Panc1 (cell line): Measurements from ENCODE around the gene KCNN3. TPM values are rescaled to one million over a fixed set of nuclear protein-coding genes. Genes with fewer than 3 reads are reported as not detected.

Experiments
- ATAC-seq: fragments of 200-7000 bp; cut with Tn5 transposase; 2 replicates; pipeline ENCODE4 v1.9.1; 2020; ENCODE audit warnings: mild to moderate bottlenecking, moderate library complexity
- BruUV-seq: library from RNA; stranded (reverse); fragments of 400-500 nt; replicated peaks from 2 replicates; lab custom pipeline; 2021; lab: Mats Ljungman, UMichigan
- CTCF ChIA-PET: fragments of 300-600 bp; sonication (Branson Sonifier 250); formaldehyde crosslinking; loops from one replicate; lab custom pipeline; 2022; ENCODE audit warnings: antibody characterized with exemption; lab: Charles Lee
- POLR2A ChIA-PET: fragments of 300-600 bp; sonication (Branson Sonifier 250); formaldehyde crosslinking; loops from one replicate; lab custom pipeline; 2022; ENCODE audit warnings: antibody characterized with exemption; lab: Charles Lee
- DNase-seq: peaks from one replicate; pipeline ENCODE4 v3.0.0-alpha.2; 2010; ENCODE audit warnings: low read depth, low spot score
- H3K27ac ChIP-seq: 2 replicates; pipeline ENCODE4 v1.5.1; 2011; ENCODE audit warnings: mild to moderate bottlenecking, low read length, inconsistent platforms
- H3K27me3 ChIP-seq: fragments of 200-500 bp; sonication (Bioruptor generic); 2 replicates; pipeline ENCODE4 v1.6.0; 2014; ENCODE audit warnings: low read length, inconsistent platforms; ENCODE audit not compliant: control insufficient read depth, insufficient read depth
- H3K36me3 ChIP-seq: fragments of 200-500 bp; sonication (Bioruptor generic); 2 replicates; pipeline ENCODE4 v1.5.1; 2014; ENCODE audit warnings: inconsistent platforms, mild to moderate bottlenecking, low read length, moderate library complexity; ENCODE audit not compliant: control insufficient read depth, insufficient read depth
- H3K4me1 ChIP-seq: 2 replicates; pipeline ENCODE4 v1.5.1; 2011; ENCODE audit warnings: inconsistent platforms, mild to moderate bottlenecking, low read length, moderate library complexity; ENCODE audit not compliant: control insufficient read depth, insufficient read depth
- H3K4me3 ChIP-seq, 2 experiments: 2 replicates each; pipeline ENCODE4 v1.5.1; 2011 to 2012; ENCODE audit warnings: low read depth in 2 of 2, low read length in 2 of 2, mild to moderate bottlenecking in 2 of 2, inconsistent platforms in 1 of 2, moderate library complexity in 1 of 2
- H3K9me3 ChIP-seq: fragments of 200-500 bp; sonication (Bioruptor generic); 2 replicates; pipeline ENCODE4 v1.5.1; 2014; ENCODE audit warnings: low read depth, mild to moderate bottlenecking, inconsistent platforms, low read length, moderate library complexity; ENCODE audit not compliant: control insufficient read depth, insufficient read depth
- CTCF ChIP-seq: fragments of 450-650 bp; IDR thresholded peaks from 2 replicates; pipeline ENCODE4 v1.5.1; 2017; ENCODE audit warnings: mild to moderate bottlenecking
- POLR2AphosphoS5 ChIP-seq: IDR thresholded peaks from 2 replicates; pipeline ENCODE4 v1.6.1; 2012; ENCODE audit warnings: mild to moderate bottlenecking, low read depth, low read length, moderate library complexity
- SIN3A ChIP-seq: IDR thresholded peaks from 2 replicates; pipeline ENCODE4 v1.6.1; 2012; ENCODE audit warnings: low read depth, mild to moderate bottlenecking, low read length, moderate library complexity, borderline replicate concordance; ENCODE audit not compliant: insufficient read depth
- TCF7L2 ChIP-seq: IDR thresholded peaks from 2 replicates; pipeline ENCODE4 v1.6.1; 2011; ENCODE audit warnings: mild to moderate bottlenecking, low read depth, low read length, inconsistent platforms
- in situ Hi-C: cut with HindIII; loops from 2 replicates; pipeline ENCODE4 v1.10.0; 2016; ENCODE audit warnings: low sequenced_read_pairs, low pct_unique_long_range_greater_than_20kb
- intact Hi-C: fragments of 100-400 bp; cut with micrococcal nuclease; formaldehyde crosslinking; loops from one replicate; pipeline ENCODE4 v1.10.0; 2022; ENCODE audit not compliant: unreplicated experiment
- total RNA-seq: library from RNA; stranded (reverse); gene quantifications from one replicate; pipeline ENCODE4 v1.2.1, GENCODE V29; 2021; ENCODE audit not compliant: unreplicated experiment
- TF ChIP-seq, protein P1 (sequence below), 2 experiments: IDR thresholded peaks; 2 replicates each; pipeline ENCODE4 v1.6.1; 2011 to 2012; ENCODE audit warnings: low read depth in 2 of 2, control low read depth in 1 of 2, low read length in 1 of 2, mild to moderate bottlenecking in 1 of 2, moderate library complexity in 1 of 2; ENCODE audit not compliant: insufficient read depth in 1 of 2

Gene KCNN3
- total RNA-seq, 1 experiment from 2014 or later, result 0.05 TPM

GRCh38 chr1:154756793-154757548 lies 113.1 kb downstream of the KCNN3 start:
- ATAC-seq (no peak), DNase-seq (no peak)
- in situ Hi-C loops, result no loop called here
- BruUV-seq, result no TSS peak
- POLR2A ChIA-PET, result no interaction called here
- TF ChIP-seq, protein P1, sequence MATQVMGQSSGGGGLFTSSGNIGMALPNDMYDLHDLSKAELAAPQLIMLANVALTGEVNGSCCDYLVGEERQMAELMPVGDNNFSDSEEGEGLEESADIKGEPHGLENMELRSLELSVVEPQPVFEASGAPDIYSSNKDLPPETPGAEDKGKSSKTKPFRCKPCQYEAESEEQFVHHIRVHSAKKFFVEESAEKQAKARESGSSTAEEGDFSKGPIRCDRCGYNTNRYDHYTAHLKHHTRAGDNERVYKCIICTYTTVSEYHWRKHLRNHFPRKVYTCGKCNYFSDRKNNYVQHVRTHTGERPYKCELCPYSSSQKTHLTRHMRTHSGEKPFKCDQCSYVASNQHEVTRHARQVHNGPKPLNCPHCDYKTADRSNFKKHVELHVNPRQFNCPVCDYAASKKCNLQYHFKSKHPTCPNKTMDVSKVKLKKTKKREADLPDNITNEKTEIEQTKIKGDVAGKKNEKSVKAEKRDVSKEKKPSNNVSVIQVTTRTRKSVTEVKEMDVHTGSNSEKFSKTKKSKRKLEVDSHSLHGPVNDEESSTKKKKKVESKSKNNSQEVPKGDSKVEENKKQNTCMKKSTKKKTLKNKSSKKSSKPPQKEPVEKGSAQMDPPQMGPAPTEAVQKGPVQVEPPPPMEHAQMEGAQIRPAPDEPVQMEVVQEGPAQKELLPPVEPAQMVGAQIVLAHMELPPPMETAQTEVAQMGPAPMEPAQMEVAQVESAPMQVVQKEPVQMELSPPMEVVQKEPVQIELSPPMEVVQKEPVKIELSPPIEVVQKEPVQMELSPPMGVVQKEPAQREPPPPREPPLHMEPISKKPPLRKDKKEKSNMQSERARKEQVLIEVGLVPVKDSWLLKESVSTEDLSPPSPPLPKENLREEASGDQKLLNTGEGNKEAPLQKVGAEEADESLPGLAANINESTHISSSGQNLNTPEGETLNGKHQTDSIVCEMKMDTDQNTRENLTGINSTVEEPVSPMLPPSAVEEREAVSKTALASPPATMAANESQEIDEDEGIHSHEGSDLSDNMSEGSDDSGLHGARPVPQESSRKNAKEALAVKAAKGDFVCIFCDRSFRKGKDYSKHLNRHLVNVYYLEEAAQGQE (IDR thresholded peaks at IDR 0.05; ENCODE audit: insufficient read depth in 1 of 2, low read depth in 2 of 2, low read length in 1 of 2), result no peak
- TF ChIP-seq TCF7L2, result no peak
- TF ChIP-seq POLR2AphosphoS5, result no peak
- TF ChIP-seq CTCF, result no peak
- no peak for TF ChIP-seq SIN3A
- H3K27me3 ChIP-seq, result peaks cover 16% of the 10 kb centered on the region
- no peak overlapping the region for H3K4me3 ChIP-seq
- intact Hi-C loops, result loop anchor here (10.0 kb wide), 1 partner anchor 192 kb away; the partner anchor contains the start of gene CHRNB2
- 0 out of 2 replicates have a peak, but pooled peaks cover 2% of the 10 kb centered on the region for H3K4me1 ChIP-seq
- no peaks in the 10 kb centered on the region for H3K9me3 ChIP-seq
- no peaks in the 10 kb centered on the region for H3K36me3 ChIP-seq
- no peak overlapping the region for H3K27ac ChIP-seq
- CTCF ChIA-PET, result no interaction called here

DNA sequence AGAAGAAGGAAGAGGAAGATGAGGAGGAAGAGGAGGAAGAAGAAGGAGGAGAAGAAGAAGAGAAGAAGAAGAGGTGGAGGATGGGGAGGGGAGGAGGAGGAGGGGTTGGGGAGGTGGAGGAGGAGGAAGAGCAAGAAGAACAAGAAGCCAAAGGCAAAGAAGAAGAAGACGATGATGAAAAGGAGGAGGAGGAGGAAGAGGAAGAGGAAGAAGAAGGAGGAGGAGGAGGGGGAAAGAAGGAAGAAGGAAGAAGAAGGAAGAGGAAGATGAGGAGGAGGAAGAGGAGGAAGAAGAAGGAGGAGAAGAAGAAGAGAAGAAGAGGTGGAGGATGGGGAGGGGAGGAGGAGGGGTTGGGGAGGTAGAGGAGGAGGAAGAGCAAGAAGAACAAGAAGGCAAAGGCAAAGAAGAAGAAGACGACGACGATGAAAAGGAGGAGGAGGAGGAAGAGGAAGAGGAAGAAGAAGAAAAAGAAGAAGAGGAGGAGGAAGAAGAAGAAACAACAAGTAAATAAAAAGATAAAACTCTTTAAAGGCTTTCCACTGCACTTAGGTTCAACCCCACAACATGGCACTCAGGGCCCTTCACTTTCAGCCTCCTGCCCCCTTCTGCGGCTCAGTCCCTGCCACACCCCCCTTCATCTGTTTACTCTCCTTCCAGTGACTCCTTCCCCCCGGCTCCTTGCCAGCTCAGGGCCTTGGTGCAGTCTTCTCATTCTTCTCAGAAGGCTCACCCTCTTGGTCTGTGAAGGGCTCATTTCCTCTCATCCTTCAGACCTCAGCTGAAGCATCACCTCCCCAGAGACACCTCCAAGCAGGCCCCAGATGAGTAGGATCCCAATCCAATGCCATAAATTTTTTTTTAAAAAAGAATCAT lies 114.0 kb downstream of the KCNN3 start:
- Histone ChIP-seq H3K4me1 (0 out of 2 replicates have a peak, but pooled peaks cover 2% of the 10 kb centered on the region), H3K27me3 (peaks cover 12% of the 10 kb centered on the region), H3K27ac (no peak overlapping the region), H3K4me3 (no peak overlapping the region), H3K9me3 (no peaks in the 10 kb centered on the region), H3K36me3 (no peaks in the 10 kb centered on the region)
- ATAC-seq, result no peak
- ChIA-PET CTCF (no interaction called here), POLR2A (no interaction called here)
- in situ Hi-C loops, result no loop called here
- intact Hi-C loops, result loop anchor here (10.0 kb wide), 1 partner anchor 191 kb away; the partner anchor contains the start of gene CHRNB2
- TF ChIP-seq TCF7L2, result no peak
- TF ChIP-seq, protein P1 (IDR thresholded peaks at IDR 0.05; ENCODE audit: insufficient read depth in 1 of 2, low read depth in 2 of 2, low read length in 1 of 2), result no peak
- TF ChIP-seq CTCF, result no peak
- TF ChIP-seq SIN3A, result no peak
- TF ChIP-seq POLR2AphosphoS5, result no peak
- no TSS peak for BruUV-seq
- DNase-seq, result no peak
